HG03103 (cell line): ENCODE measurements around the gene NT5C1A.

Experiments used
- ATAC-seq: cut with Tn5 transposase; IDR thresholded peaks from one replicate; pipeline ENCODE4 v1.9.1; 2021; ENCODE audit warnings: low read depth; ENCODE audit not compliant: unreplicated experiment

Gene NT5C1A

GRCh38 chr1:39640861-39641260 lies 31.0 kb downstream of the NT5C1A start:
- no peak for ATAC-seq

- ATAC-seq = no peak
These were observed 32.4 kb downstream of the NT5C1A start, which contains the start of gene HEYL for GRCh38 chr1:39639305-39640130. Gene HEYL (minus strand): TSS chr1:39639643. CDS start chr1:39639625, 18 bp downstream.

- ATAC-seq = no peak
These were observed 33.0 kb downstream of the NT5C1A start for GRCh38 chr1:39638965-39639304.

GRCh38 chr1:39637361-39637760 lies 34.5 kb downstream of the NT5C1A start:
- ATAC-seq = no peak

- no peak for ATAC-seq
These were observed 36.1 kb downstream of the NT5C1A start for GRCh38 chr1:39635871-39636210.

GRCh38 chr1:39635205-39635870 lies 36.6 kb downstream of the NT5C1A start:
- ATAC-seq = no peak

- ATAC-seq = no peak
These were observed 38.5 kb downstream of the NT5C1A start for GRCh38 chr1:39633422-39633821.

GRCh38 chr1:39632682-39633417 lies 39.1 kb downstream of the NT5C1A start:
- ATAC-seq = no peak

GRCh38 chr1:39632323-39632681 lies 39.6 kb downstream of the NT5C1A start:
- no peak for ATAC-seq

- no peak for ATAC-seq
These were observed 40.3 kb downstream of the NT5C1A start for GRCh38 chr1:39631361-39632322.

GRCh38 chr1:39628807-39629350 lies 43.0 kb downstream of the NT5C1A start:
- ATAC-seq = no peak

GRCh38 chr1:39626646-39627045 lies 45.3 kb downstream of the NT5C1A start:
- ATAC-seq = no peak

- no peak for ATAC-seq
These were observed 46.2 kb downstream of the NT5C1A start for GRCh38 chr1:39625462-39626273.

- ATAC-seq = no peak
These were observed 46.9 kb downstream of the NT5C1A start for GRCh38 chr1:39625009-39625408.

GRCh38 chr1:39623053-39623452 lies 48.9 kb downstream of the NT5C1A start:
- no peak for ATAC-seq

- no peak for ATAC-seq
These were observed 49.5 kb downstream of the NT5C1A start for GRCh38 chr1:39622427-39622826.

GRCh38 chr1:39620659-39621165 lies 51.2 kb downstream of the NT5C1A start:
- no peak for ATAC-seq

- ATAC-seq = no peak
These were observed 54.3 kb downstream of the NT5C1A start for GRCh38 chr1:39617488-39618049.
